HT-29 (cell line): ENCODE measurements around the gene CFAP44. TPM values are rescaled to one million over a fixed set of nuclear protein-coding genes. Genes with fewer than 3 reads are reported as not detected.
"Not testable (repeated sequence)": the region's sequence is repeated elsewhere in the genome, so short reads cannot be mapped to it uniquely, and the experiment has no call there.

Experiments
- DNase-seq: peaks from one replicate; pipeline ENCODE4 v3.0.0-alpha.2; 2015; ENCODE audit warnings: low spot score
- total RNA-seq: library from RNA; depleted of rRNA; stranded (reverse); fragments of >200 nt; shearing (Covaris generic); gene quantifications from 2 replicates; pipeline ENCODE4 v1.2.3, GENCODE V29; 2014; rRNA removed

The CFAP44 gene
- total RNA-seq, result 4.7 and 8.9 TPM in 2 replicates

DNA sequence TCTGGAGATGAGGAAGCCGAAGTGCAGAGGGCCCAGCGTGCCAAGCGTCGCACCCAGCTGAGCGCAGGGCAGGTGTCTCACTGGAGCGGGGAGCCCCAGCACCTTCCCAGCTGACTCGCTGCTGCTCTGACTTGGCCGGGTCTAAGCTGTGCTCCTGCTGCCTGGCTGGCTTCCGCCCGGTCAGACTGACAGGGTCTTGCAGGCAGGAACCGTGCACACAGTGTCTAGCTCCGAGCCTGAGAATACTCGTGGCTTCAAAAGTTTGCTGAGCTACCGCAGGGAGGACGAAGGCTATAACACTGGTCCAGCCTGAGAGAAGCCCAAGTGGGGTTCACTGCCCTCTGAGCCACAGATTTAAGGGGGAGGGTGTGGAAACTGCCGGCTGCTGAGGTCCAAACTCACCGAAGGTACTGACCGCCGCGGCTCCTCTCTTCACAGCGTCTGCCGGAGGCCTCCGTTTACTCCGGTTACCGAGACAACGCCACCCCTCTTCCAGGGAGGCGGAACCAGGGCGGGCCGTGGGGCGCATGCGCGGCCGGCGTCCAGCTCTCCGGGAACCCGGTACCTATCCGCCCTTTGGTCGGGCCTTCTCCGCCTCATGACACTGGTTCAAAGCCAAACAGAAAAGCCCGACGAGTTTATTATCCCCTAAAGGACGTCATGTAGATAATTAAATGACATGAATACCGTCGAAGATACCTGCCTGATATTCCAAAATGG, at the start of gene CFAP44:
TSS of gene CFAP44 (minus strand) at position 443 of the 720 bp plus-strand sequence. CDS start 7,829 bp downstream, outside the sequence.
- DNase-seq, result no peak

- peak; percentile 87 for DNase-seq
These were observed 43.9 kb upstream of the CFAP44 start for GRCh38 chr3:113485161-113485609.

- no peak for DNase-seq
These were observed 27.2 kb upstream of the CFAP44 start for GRCh38 chr3:113468539-113468938.

DNA sequence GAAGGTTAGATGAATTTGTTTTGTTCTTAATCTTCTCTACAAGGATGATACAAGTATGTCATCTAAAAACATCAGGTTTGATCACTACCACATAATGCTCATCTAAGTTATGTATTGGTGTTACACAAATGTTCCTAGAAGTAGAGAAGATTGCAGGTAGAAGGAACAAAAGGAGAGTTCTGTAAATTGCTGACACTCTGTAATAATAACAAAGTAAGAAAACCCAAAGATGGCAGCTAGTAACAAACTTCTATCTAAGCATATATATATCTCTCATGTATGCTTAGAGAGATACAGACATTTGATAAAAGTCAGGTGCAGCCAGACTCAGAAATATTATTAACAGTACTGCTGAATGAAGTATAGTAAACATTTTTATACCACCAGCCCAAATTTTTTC, 20.2 kb upstream of the CFAP44 start:
- DNase-seq, result no peak

- DNase-seq, result not testable (repeated sequence)
These were observed 17.3 kb upstream of the CFAP44 start for GRCh38 chr3:113458554-113458953.

- DNase-seq, result no peak
These were observed 14.2 kb upstream of the CFAP44 start for GRCh38 chr3:113455446-113455845.

- DNase-seq, result no peak
These were observed 13.3 kb upstream of the CFAP44 start for GRCh38 chr3:113454630-113455029.

DNA sequence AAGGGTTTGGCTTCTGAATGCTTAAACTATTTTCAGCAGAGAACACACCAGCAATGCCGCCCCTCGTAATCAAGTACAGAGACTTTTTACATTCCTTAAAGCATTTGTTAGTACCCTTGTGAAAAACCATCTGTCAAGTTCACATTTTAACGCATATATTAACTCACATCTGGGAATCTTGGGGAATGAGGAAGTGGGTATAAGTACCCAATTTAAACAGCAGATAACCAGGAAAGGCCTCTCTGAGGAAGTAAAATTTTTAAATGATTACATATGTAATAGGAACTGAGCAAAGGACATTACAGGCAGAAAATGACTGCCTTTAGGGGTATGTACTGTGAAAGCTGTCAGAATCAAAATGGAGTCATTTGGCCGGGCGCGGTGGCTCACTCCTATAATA, 12.8 kb upstream of the CFAP44 start:
- no peak for DNase-seq

GRCh38 chr3:113450911-113451310, 9.6 kb upstream of the CFAP44 start:
- DNase-seq, result no peak

- DNase-seq, result no peak
These were observed 1.7 kb downstream of the CFAP44 start for GRCh38 chr3:113439606-113440005.

GRCh38 chr3:113438224-113438623, 3.1 kb downstream of the CFAP44 start:
- no peak for DNase-seq

GRCh38 chr3:113437411-113437810, 3.9 kb downstream of the CFAP44 start:
- DNase-seq, result no peak

DNA sequence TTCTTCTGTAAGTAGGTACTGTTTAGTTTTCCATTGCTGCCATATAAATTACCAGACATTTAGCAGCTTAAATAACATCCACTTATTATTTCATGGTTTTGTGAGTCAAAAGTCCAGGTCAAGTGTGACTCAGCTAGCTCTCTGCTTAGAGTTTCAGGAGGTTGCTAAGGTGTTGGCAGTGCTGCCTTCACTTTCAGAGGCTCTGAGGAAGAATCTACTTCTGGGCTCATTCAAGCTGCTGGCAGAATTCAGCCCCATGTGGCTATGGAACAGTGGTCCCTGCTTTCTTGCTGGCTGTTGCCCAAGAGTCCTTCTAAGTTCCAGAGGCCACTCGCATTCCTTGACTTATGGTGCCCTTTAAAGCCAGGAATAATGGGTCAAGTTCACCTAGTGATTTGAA, 4.5 kb downstream of the CFAP44 start:
- DNase-seq, result peak; percentile 10

DNA sequence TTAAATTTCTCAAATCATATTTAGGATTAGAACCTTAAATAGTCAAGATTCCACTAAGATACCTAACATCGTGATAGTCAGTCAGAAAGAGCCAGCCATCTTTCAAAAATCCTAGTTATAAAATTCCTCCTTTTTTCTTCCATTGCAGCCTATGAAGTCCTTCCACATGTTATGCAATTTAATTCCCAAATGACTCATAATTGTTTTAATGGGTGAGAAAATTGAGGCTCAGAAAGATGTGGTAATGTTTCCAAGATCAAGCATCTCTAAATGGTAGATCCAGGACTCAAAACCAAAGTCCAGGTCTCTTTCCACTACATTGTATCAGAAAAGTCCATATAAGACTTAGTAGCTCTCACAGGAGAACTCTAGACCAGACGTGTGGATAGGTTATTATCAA, 9.5 kb downstream of the CFAP44 start:
- no peak for DNase-seq

DNA sequence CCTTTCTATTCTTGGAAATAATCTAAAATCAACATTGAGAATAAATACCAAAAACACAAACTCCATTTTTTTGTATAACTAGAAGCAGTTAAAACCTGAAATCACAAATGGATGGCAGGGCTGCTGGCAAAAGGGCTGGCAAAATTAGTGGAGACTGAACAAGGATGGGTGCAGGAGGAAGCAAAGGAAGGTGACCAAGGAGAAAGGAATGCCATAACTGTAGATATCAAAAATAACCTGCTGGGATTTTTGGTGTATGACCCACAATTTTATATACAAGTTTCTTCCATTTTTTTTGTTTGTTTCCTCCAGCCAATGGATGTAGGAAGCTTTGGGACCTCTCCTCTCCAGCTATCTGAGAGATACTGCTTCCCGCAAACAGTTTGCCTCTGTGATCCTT, 12.7 kb downstream of the CFAP44 start:
- no peak for DNase-seq

GRCh38 chr3:113423699-113424098, 17.6 kb downstream of the CFAP44 start:
- no peak for DNase-seq

- DNase-seq, result no peak
These were observed 20.2 kb downstream of the CFAP44 start for GRCh38 chr3:113421082-113421481.

GRCh38 chr3:113409676-113410075, 31.6 kb downstream of the CFAP44 start:
- no peak for DNase-seq

- DNase-seq, result no peak
These were observed 36.1 kb downstream of the CFAP44 start for GRCh38 chr3:113405180-113405579.

GRCh38 chr3:113404637-113405036, 36.7 kb downstream of the CFAP44 start:
- DNase-seq, result no peak
